Smooth muscle cell (in vitro differentiated cells): ENCODE measurements around the gene GRB10. TPM values are rescaled to one million over a fixed set of nuclear protein-coding genes. Genes with fewer than 3 reads are reported as not detected.
A peak's percentile ranks its signal among the peaks of the same experiment; 100 is the strongest.

Experiments used
- DNase-seq: peaks from one replicate; lab custom pipeline; 2025; ENCODE audit not compliant: unreplicated experiment; lab: John Stamatoyannopoulos, UW
- H2AFZ ChIP-seq: fragments of 200-600 bp; sonication (generic); 2 replicates; pipeline ENCODE4 v1.6.0; 2016; ENCODE audit warnings: antibody characterized with exemption, low read depth, mild to moderate bottlenecking
- H3F3A ChIP-seq: fragments of 200-600 bp; sonication (generic); 2 replicates; pipeline ENCODE4 v1.6.0; 2017; ENCODE audit warnings: antibody characterized with exemption, low read depth
- H3K27ac ChIP-seq: fragments of 200-600 bp; sonication (generic); 2 replicates; pipeline ENCODE4 v1.5.1; 2016; ENCODE audit warnings: low read depth, mild to moderate bottlenecking
- H3K27me3 ChIP-seq: fragments of 200-600 bp; sonication (generic); 2 replicates; pipeline ENCODE4 v1.6.1; 2016; ENCODE audit warnings: low read depth, mild to moderate bottlenecking
- H3K36me3 ChIP-seq: fragments of 200-600 bp; sonication (generic); 2 replicates; pipeline ENCODE4 v1.5.1; 2016; ENCODE audit warnings: low read depth
- H3K4me1 ChIP-seq: fragments of 200-600 bp; sonication (generic); 2 replicates; pipeline ENCODE4 v1.5.1; 2016; ENCODE audit warnings: low read depth
- H3K4me2 ChIP-seq: fragments of 200-600 bp; sonication (generic); 2 replicates; pipeline ENCODE4 v1.6.0; 2016; ENCODE audit warnings: mild to moderate bottlenecking
- H3K4me3 ChIP-seq: fragments of 200-600 bp; sonication (generic); 2 replicates; pipeline ENCODE4 v1.5.1; 2016; ENCODE audit warnings: mild to moderate bottlenecking
- H3K79me2 ChIP-seq: fragments of 200-600 bp; sonication (generic); 2 replicates; pipeline ENCODE4 v1.6.0; 2016; ENCODE audit warnings: low read depth, mild to moderate bottlenecking
- H3K9ac ChIP-seq: fragments of 200-600 bp; sonication (generic); 2 replicates; pipeline ENCODE4 v1.6.0; 2016; ENCODE audit warnings: low read depth
- H3K9me3 ChIP-seq: fragments of 200-600 bp; sonication (generic); replicated peaks from 2 replicates; pipeline ENCODE4 v1.5.1; 2016; ENCODE audit warnings: low read depth
- H4K20me1 ChIP-seq: fragments of 200-600 bp; sonication (generic); 2 replicates; pipeline ENCODE4 v1.6.0; 2016; ENCODE audit warnings: low read depth
- WGBS: methylation state at CpG from one replicate; pipeline ENCODE4 v1.1.7; 2016; ENCODE audit warnings: low lambda C conversion rate; 5-methylcytosine and 5-hydroxymethylcytosine counted together
- polyA plus RNA-seq: library from polyadenylated mRNA; unstranded; fragments of >200 nt; fragmentation: Nextera tagmentation; extraction: Ambion mirVana; gene quantifications from 2 replicates; pipeline ENCODE4 v1.2.1, GENCODE V29; 2016
- total RNA-seq: library from RNA; depleted of rRNA; stranded (reverse); fragments of >200 nt; gene quantifications from 2 replicates; pipeline ENCODE4 v1.2.3, GENCODE V29; 2014
- TF ChIP-seq, protein P1 (sequence below): fragments of 200-600 bp; sonication (generic); IDR thresholded peaks from 2 replicates; pipeline ENCODE4 v1.5.1; 2017; ENCODE audit warnings: borderline replicate concordance, mild to moderate bottlenecking, antibody characterized with exemption; ENCODE audit not compliant: insufficient read depth, poor library complexity, severe bottlenecking

Gene GRB10
- total and polyA plus RNA-seq, 2 experiments from 2014 or later, result 18.0 to 20.1 TPM

DNA sequence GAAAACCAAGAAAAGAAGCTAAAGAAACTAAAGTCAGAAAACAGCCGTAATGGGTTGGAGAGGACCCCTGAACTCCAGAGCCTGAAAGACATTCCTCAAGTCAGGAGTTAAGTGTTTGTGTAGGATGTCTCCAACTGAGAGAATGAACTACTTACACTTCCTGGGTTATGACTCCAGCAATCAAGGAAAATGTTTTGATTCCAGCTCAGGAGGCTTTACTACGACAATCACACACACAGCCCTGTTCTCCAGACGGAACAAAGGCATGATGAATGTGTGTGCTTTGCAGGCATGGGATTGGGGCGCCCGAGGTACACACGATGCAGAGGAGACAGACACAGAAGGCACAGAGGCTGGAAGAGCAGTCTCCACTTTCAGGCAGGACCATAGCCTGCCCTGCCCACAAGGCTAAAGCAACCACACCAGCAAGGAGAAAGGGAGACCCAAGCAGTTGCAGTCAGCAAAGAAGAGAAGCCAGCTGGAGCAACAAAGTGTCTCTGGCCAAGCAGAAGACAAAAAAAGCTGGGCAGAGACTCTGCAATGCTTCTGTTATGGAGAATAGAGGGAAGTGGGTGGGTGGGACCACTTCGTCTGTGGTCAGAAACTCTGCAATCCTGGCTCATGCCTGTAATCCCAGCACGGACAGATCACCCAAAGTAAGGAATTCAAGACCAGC is 89.1 kb downstream of the GRB10 start:
- H3K27ac ChIP-seq, result no peak overlapping the region
- peaks cover 3% of the 10 kb centered on the region for H3K36me3 ChIP-seq
- 71% methylated on average over 8 of the region's 8 CpGs for WGBS
- H3K9ac ChIP-seq, result no peak overlapping the region
- no peaks in the 10 kb centered on the region for H3K27me3 ChIP-seq
- peak overlapping the region; percentile 13 for H3K4me2 ChIP-seq
- H3F3A ChIP-seq, result no peaks in the 10 kb centered on the region
- H4K20me1 ChIP-seq, result peaks cover 53% of the 10 kb centered on the region
- H3K4me3 ChIP-seq, result no peak overlapping the region
- no peak for DNase-seq
- TF ChIP-seq, protein P1, sequence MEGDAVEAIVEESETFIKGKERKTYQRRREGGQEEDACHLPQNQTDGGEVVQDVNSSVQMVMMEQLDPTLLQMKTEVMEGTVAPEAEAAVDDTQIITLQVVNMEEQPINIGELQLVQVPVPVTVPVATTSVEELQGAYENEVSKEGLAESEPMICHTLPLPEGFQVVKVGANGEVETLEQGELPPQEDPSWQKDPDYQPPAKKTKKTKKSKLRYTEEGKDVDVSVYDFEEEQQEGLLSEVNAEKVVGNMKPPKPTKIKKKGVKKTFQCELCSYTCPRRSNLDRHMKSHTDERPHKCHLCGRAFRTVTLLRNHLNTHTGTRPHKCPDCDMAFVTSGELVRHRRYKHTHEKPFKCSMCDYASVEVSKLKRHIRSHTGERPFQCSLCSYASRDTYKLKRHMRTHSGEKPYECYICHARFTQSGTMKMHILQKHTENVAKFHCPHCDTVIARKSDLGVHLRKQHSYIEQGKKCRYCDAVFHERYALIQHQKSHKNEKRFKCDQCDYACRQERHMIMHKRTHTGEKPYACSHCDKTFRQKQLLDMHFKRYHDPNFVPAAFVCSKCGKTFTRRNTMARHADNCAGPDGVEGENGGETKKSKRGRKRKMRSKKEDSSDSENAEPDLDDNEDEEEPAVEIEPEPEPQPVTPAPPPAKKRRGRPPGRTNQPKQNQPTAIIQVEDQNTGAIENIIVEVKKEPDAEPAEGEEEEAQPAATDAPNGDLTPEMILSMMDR, result no peak
- no peaks in the 10 kb centered on the region for H3K9me3 ChIP-seq
- H2AFZ ChIP-seq, result no peak overlapping the region
- H3K4me1 ChIP-seq, result peaks cover 18% of the 10 kb centered on the region
- peaks cover 7% of the 10 kb centered on the region for H3K79me2 ChIP-seq

DNA sequence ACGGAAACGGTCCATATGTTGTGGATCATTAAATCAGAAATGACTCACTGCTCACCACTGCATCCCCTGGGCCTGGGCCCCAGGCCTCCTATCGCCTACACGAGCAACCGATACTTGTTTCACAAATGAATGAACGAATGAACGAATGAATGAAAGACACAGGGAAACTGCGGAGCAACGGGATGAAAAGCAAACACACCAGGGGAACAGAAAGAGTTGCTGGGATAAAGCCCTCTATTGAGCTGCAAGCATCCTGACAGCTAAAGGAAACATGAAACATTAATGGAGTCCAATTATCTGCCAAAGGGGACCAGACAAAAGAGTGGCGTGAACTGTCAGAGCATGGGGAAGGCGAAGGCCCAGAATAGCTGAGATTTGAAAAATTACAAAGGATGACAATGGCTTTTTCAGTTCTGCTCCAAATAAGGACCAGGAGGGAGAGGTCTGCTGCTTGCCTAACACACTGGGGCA is 92.1 kb downstream of the GRB10 start:
- TF ChIP-seq, protein P1, result no peak

DNA sequence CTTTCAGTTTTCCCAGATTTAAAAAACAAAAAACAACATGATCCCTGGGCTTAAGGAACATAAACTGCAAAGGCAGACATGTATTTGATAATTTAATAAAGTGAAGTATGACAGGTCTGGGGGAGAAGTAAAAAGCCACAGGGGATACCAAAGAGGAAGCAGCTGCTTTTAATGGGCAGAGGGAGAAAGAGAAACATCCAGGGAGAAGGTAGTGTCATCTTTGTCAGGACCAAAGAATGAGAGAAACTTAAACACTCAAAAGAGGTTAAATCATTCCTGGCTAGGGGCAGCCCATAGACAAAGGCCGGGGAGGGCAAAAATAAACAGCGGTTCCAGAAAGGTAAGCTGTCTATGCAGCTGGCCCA is 94.5 kb downstream of the GRB10 start:
- Histone ChIP-seq H3K9ac (no peak overlapping the region), H2AFZ (no peak overlapping the region), H3K36me3 (no peaks in the 10 kb centered on the region), H3K9me3 (no peaks in the 10 kb centered on the region), H3K79me2 (peaks cover 10% of the 10 kb centered on the region), H4K20me1 (peaks cover 62% of the 10 kb centered on the region), H3K27me3 (no peaks in the 10 kb centered on the region), H3K4me1 (peaks cover 10% of the 10 kb centered on the region), H3K4me3 (no peak overlapping the region), H3F3A (no peaks in the 10 kb centered on the region), H3K4me2 (no peak overlapping the region), H3K27ac (no peak overlapping the region)
- no peak for DNase-seq
- WGBS, result 100% methylated on average over 2 of the region's 2 CpGs
- TF ChIP-seq, protein P1, result no peak

More for the DNA sequence above, 92.1 kb downstream of the GRB10 start:
- H3F3A ChIP-seq, result no peaks in the 10 kb centered on the region
- DNase-seq, result no peak
- no peaks in the 10 kb centered on the region for H3K36me3 ChIP-seq
- H3K27me3 ChIP-seq, result no peaks in the 10 kb centered on the region
- H4K20me1 ChIP-seq, result peaks cover 63% of the 10 kb centered on the region
- no peak overlapping the region for H3K9ac ChIP-seq
- H2AFZ ChIP-seq, result no peak overlapping the region
- H3K79me2 ChIP-seq, result peaks cover 6% of the 10 kb centered on the region
- H3K4me2 ChIP-seq, result peak overlapping the region; percentile 50
- WGBS, result 63% methylated on average over 11 of the region's 11 CpGs
- H3K27ac ChIP-seq, result peak overlapping the region; percentile 32
- no peaks in the 10 kb centered on the region for H3K9me3 ChIP-seq
- no peak overlapping the region for H3K4me3 ChIP-seq
- peaks cover 18% of the 10 kb centered on the region for H3K4me1 ChIP-seq
